Coronary artery (tissue), 2 donors: ENCODE measurements around the gene KMT2A.

Source experiments
- DNase-seq: peaks from one replicate; pipeline ENCODE4 v3.0.0-alpha.2; 2017; ENCODE audit warnings: low spot score
- H3K27ac ChIP-seq, 2 donors: fragments of 200-600 bp; sonication (generic); one replicate each; pipeline ENCODE4 v1.5.1; 2016 to 2019
- H3K4me3 ChIP-seq: fragments of 200-600 bp; sonication (generic); 2 replicates; pipeline ENCODE4 v1.5.1; 2016; ENCODE audit warnings: mild to moderate bottlenecking, moderate library complexity
- TF ChIP-seq, protein P1 (sequence below): fragments of 200-600 bp; sonication (generic); IDR thresholded peaks from one replicate; pipeline ENCODE4 v1.5.1; 2019; ENCODE audit warnings: antibody characterized with exemption

The KMT2A gene

DNA sequence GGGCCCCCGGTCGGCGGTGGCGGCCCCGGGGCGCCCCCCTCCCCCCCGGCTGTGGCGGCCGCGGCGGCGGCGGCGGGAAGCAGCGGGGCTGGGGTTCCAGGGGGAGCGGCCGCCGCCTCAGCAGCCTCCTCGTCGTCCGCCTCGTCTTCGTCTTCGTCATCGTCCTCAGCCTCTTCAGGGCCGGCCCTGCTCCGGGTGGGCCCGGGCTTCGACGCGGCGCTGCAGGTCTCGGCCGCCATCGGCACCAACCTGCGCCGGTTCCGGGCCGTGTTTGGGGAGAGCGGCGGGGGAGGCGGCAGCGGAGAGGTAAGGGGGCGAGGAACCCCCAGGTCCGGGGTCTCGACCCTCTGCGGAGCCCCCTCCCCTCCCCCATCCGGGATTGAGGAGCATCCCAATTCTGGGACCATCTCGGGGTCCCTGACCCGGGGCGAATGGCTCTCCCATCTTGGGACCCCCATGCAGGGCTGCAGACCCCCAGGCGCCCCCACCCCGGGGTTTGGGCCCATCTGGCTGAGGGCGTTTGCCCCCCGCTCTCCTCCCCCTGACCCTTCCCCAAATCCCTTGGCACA, 431 bp downstream of the KMT2A start:
- TF ChIP-seq, protein P1, sequence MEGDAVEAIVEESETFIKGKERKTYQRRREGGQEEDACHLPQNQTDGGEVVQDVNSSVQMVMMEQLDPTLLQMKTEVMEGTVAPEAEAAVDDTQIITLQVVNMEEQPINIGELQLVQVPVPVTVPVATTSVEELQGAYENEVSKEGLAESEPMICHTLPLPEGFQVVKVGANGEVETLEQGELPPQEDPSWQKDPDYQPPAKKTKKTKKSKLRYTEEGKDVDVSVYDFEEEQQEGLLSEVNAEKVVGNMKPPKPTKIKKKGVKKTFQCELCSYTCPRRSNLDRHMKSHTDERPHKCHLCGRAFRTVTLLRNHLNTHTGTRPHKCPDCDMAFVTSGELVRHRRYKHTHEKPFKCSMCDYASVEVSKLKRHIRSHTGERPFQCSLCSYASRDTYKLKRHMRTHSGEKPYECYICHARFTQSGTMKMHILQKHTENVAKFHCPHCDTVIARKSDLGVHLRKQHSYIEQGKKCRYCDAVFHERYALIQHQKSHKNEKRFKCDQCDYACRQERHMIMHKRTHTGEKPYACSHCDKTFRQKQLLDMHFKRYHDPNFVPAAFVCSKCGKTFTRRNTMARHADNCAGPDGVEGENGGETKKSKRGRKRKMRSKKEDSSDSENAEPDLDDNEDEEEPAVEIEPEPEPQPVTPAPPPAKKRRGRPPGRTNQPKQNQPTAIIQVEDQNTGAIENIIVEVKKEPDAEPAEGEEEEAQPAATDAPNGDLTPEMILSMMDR, result no peak
- H3K27ac ChIP-seq, result peak overlapping the region; percentile 90 to 94
- H3K4me3 ChIP-seq, result peak overlapping the region; percentile 92
- peak; percentile 73 for DNase-seq

DNA sequence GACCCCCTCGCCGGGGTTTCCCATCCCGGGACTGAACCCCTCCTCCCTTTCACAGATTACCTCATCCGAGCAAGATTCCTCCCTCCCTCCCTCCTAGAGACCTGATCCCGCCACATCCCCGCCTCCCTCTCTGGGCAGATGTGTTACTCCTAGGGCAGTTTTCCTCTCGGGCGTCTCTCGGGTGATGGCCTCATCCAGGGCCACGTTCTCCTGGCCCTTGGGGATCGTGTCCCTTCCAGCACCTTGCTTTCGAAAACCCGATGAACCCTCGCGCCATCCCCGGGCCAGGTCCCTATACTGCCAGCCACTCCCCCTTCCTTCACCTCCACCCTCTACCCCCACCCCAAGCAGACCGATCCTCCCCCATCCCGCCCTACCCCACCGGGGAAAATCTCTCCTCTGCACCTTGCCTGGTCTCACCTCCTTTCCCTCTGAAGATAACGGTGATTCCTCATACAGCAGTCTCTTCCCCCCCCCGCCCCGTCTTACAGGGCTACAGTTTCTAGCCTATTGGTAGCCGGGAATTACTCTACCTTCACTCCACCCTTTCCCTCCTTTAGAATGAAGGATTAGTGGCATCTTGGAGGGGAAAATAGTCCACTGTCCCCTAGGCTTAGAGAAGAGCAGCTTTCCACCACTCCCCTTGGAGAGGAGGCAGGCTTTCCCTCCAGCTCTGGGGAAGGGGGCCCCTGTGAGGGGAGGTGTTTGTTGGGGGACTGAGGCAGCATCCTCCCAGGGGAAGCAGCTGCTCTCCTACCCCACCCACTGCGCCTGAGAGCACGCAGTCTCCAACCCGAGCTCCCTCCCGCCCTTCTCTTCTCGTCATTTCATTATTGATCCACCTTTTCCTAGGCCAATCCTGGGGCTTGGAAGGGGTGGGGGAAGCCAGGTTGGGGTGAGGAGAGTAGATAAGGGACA, 1.2 kb downstream of the KMT2A start:
- H3K4me3 ChIP-seq, result peak overlapping the region; percentile 92
- H3K27ac ChIP-seq, result peak overlapping the region; percentile 90 to 94
- DNase-seq, result peak; percentile 77
- TF ChIP-seq, protein P1, result no peak

DNA sequence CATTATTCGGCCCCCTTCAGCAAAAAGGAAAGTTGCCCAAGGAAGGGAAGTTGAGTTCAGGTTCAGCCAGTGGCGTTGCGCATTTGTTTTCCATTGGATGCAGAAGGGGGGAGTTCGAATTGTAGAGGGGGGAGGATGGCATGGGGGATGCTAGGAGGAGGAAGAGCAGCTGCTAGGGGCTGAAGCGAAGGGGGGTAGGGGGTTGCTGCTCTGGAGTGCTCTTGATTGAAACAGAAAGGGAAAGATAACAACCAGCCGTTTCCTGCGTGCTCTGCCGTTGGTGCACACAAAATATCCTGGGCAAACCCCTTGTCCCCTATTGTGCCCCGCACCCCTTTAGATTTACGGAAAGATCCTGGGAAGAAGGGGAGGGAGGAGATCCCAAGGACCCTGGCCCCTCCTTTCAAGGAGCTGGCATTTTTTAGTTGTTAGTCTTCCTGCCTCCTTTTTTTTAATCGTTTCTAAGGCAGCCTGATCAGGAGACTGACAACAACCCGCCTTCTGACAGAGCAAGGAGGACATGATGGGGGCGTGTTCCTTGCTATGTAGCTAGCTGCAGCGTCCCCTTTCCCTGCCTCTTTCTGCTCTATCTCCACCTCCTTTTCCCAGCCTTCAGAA, 2.1 kb downstream of the KMT2A start:
- Histone ChIP-seq H3K4me3 (peak overlapping the region; percentile 92), H3K27ac (peak overlapping the region; percentile 90 to 94)
- peak; percentile 77 for DNase-seq
- TF ChIP-seq, protein P1, result no peak

DNA sequence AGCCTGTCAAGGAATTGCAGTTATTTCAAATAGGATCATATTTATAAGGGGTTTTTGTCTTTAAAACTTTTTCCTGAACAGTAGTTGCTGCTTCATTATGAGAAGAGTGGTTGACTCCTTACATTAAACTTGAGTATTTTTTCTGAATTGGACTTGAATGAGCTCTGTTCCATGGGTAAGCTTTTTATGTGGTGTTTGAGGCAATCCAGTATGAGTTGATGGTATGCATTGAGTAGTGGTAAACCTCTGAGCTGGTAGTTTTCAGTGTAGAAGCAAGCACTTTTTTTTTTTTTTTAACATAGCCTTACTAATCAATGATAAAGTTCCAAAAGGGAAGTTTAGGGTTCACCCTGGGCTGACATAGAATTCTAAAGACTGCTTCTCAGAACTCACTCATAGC, 3.4 kb downstream of the KMT2A start:
- TF ChIP-seq, protein P1, result no peak

DNA sequence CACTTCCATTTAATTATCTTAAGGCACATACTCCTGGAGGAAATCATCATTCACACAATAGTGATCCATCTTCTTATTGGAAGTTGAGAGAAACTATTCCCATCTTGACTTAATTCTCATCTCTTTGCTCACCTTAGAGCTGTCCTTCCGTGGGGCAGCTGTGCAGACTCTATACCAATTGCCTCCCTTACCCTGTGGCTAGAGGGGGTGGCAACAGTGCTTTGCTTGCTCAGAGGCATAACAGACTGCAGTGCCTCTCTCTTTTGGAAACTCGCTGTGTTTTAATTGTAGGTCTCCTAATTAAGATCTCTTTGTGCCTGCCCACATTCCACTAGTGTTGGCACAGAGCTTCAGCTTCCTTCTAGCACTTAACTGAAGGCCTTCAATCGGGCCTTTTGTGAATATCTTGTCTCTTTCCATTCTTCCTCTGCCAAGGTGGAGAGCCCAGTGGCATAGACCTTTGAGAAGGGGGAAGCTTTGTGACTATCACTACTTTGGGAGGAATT, 5.5 kb downstream of the KMT2A start:
- TF ChIP-seq, protein P1, result no peak
- Histone ChIP-seq H3K27ac (no peak overlapping the region), H3K4me3 (no peak overlapping the region)
- no peak for DNase-seq

More for the DNA sequence above, 3.4 kb downstream of the KMT2A start:
- Histone ChIP-seq H3K4me3 (no peak overlapping the region), H3K27ac (no peak overlapping the region)
- no peak for DNase-seq

DNA sequence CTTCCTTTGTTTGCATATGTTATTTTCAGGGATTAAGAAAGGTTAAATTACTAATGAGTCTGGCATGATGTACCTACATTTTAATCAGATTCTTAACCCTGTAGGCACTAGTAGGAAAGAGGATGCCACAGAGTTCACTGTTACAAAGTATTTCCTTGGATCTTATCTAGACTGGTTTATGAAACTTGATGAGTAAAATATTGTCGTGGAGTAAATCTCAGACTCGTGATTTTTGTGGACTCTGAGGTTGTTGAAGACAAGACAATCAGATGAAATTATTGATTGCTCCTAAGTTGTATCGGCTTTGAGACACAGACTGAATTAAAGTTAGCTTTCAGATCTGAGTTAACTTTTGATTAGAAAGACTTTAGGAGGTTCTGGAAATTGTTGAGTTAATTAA, 6.0 kb downstream of the KMT2A start:
- Histone ChIP-seq H3K27ac (no peak overlapping the region), H3K4me3 (no peak overlapping the region)
- no peak for DNase-seq
- TF ChIP-seq, protein P1, result no peak
